Peyer's patch (tissue), 4 donors: ENCODE results near the gene SLC4A8. TPM values are rescaled to one million over a fixed set of nuclear protein-coding genes. Genes with fewer than 3 reads are reported as not detected.
"Not testable (repeated sequence)": the region's sequence is repeated elsewhere in the genome, so short reads cannot be mapped to it uniquely, and the experiment has no call there.

ENCODE experiments used
- DNase-seq, 3 donors: peaks; one replicate each; pipeline ENCODE4 v3.0.0-alpha.2; 2017 to 2019
- H3K27ac ChIP-seq, 4 donors: fragments of 200-600 bp; sonication (generic); one replicate each; pipeline ENCODE4 v1.5.1; 2016 to 2019
- H3K27me3 ChIP-seq, 2 donors: fragments of 200-600 bp; sonication (generic); one replicate each; pipeline ENCODE4 v1.5.1; 2019
- H3K36me3 ChIP-seq, 3 donors: fragments of 200-600 bp; sonication (generic); one replicate each; pipeline ENCODE4 v1.5.1; 2016 to 2019
- H3K4me1 ChIP-seq, 4 donors: fragments of 200-600 bp; sonication (generic); one replicate each; pipeline ENCODE4 v1.5.1; 2016 to 2019
- H3K4me3 ChIP-seq, 4 donors: fragments of 200-600 bp; sonication (generic); 1 replicate in 3 of 4; 2 replicates in 1 of 4; pipeline ENCODE4 v1.5.1; 2016 to 2019; ENCODE audit warnings: mild to moderate bottlenecking in 1 of 4
- H3K9me3 ChIP-seq, 4 donors: fragments of 200-600 bp; sonication (generic); one replicate each; pipeline ENCODE4 v1.5.1; 2016 to 2019; ENCODE audit warnings: mild to moderate bottlenecking in 1 of 4
- POLR2A ChIP-seq, 2 donors: fragments of 450-650 bp; IDR thresholded peaks; one replicate each; pipeline ENCODE4 v1.5.1; 2017; ENCODE audit warnings: antibody characterized with exemption in 2 of 2, mild to moderate bottlenecking in 2 of 2, moderate library complexity in 2 of 2
- total RNA-seq, 4 donors: library from RNA; depleted of rRNA; stranded (reverse); fragments of >200 nt; gene quantifications; one replicate each; pipeline ENCODE4 v1.1.0, GENCODE V29; 2016
- TF ChIP-seq, protein P1 (sequence below), 6 experiments: fragments of 450-650 bp in 4 of 6; fragments of 200-600 bp in 2 of 6; sonication (generic) in 1 of 6; IDR thresholded peaks; one replicate each; pipeline ENCODE4 v1.5.1; 2017 to 2019; ENCODE audit warnings: antibody characterized with exemption in 6 of 6, mild to moderate bottlenecking in 3 of 6, moderate library complexity in 1 of 6

Gene SLC4A8
- total RNA-seq, 4 donors from 2014 or later = 1.9 to 49.5 (median 7.1) TPM

DNA sequence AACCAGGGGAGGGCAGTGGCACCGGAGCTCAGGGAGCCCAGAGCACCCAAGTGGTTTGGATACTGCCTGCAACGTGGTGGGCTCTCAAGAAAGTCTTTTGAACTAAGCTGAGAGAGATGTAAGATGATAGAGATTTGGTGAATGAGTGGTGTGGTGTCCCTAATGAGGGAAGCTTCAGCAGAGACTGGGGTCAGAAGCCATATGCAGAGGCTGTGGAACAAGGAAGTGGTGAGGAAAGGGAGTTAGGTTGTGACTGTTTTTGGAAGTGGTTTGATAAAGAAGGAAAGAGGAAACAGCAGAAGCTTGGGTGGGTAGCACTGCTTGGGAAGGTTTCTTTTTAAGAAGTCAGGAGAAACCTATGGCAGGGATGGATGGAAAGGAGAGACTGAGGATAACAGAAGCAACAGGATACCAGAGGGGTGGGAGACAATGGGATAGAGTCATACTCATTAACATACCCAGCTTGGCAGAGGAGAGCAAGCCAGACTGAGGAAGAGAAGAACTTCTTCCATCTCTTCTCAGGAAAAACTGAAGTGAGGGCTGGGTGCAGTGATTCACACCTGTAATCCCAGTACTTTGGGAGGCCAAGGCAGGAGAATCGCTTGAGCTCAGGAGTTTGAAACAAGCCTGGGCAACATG is 24.1 kb downstream of the SLC4A8 start:
- H3K27me3 ChIP-seq = no peaks in the 10 kb centered on the region
- TF ChIP-seq, protein P1, sequence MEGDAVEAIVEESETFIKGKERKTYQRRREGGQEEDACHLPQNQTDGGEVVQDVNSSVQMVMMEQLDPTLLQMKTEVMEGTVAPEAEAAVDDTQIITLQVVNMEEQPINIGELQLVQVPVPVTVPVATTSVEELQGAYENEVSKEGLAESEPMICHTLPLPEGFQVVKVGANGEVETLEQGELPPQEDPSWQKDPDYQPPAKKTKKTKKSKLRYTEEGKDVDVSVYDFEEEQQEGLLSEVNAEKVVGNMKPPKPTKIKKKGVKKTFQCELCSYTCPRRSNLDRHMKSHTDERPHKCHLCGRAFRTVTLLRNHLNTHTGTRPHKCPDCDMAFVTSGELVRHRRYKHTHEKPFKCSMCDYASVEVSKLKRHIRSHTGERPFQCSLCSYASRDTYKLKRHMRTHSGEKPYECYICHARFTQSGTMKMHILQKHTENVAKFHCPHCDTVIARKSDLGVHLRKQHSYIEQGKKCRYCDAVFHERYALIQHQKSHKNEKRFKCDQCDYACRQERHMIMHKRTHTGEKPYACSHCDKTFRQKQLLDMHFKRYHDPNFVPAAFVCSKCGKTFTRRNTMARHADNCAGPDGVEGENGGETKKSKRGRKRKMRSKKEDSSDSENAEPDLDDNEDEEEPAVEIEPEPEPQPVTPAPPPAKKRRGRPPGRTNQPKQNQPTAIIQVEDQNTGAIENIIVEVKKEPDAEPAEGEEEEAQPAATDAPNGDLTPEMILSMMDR (IDR thresholded peaks at IDR 0.05) = no peak
- no peak for TF ChIP-seq POLR2A (IDR thresholded peaks at IDR 0.05)
- no peaks in the 10 kb centered on the region for H3K36me3 ChIP-seq
- H3K9me3 ChIP-seq = no peaks in the 10 kb centered on the region
- DNase-seq = no peak
- H3K4me3 ChIP-seq = no peak overlapping the region
- H3K27ac ChIP-seq = no peak overlapping the region
- H3K4me1 ChIP-seq = no peaks in the 10 kb centered on the region

DNA sequence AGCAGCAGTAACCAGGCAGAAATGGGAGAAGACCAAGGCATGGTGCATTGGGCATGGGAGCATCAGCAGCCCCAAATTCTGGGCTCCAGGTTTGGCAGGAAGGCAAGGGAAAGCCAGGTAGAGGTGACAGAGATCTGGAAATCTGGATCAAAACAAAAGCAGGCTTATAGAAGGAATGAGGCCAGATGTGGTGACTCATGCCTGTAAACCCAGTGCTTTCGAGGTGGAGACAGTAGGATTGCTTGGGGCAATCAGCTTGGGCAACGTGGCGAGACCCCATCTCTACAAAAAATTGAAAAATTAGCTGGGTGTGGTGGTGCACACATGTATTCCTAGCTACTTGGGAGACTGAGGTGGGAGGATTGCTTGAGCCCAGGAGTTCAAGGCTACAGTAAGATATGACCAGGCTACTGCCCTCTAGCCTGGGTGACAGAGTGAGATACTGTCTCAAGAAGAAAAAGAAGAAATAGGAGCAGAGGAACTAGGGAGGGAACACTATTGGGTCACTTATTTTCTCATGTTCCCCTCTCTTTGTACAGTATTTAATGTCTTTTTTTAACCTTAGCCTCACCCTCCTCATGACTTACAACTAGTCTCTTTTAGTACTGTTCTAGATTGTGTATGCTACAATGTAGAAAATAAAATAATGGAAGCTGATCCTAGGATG is 25.1 kb downstream of the SLC4A8 start:
- Histone ChIP-seq H3K27me3 (no peaks in the 10 kb centered on the region), H3K9me3 (no peaks in the 10 kb centered on the region), H3K36me3 (no peaks in the 10 kb centered on the region), H3K27ac (no peak overlapping the region), H3K4me3 (no peak overlapping the region), H3K4me1 (no peaks in the 10 kb centered on the region)
- TF ChIP-seq POLR2A (IDR thresholded peaks at IDR 0.05) = no peak
- TF ChIP-seq, protein P1 (IDR thresholded peaks at IDR 0.05) = no peak
- DNase-seq = no peak

DNA sequence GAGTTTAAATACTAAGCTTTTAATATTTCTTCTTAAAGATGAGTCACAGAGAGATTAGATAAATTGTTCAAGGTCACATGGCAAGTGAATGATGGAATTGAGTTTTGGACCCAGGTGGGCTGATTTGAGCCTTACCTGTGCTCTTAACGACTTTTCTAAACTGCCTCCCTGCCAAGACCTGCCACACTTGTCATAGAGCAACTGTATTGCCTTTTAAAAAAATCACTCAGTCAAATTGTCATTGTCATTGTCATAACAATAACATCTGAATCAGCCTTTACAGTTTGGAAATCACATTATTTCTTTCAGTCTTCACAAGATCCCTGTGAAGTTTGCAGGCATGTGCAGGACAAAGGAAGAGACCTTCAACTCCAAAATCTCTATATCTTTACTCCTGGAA is 25.7 kb downstream of the SLC4A8 start:
- Histone ChIP-seq H3K27me3 (no peaks in the 10 kb centered on the region), H3K36me3 (no peaks in the 10 kb centered on the region), H3K27ac (no peak overlapping the region), H3K9me3 (no peaks in the 10 kb centered on the region), H3K4me1 (no peaks in the 10 kb centered on the region), H3K4me3 (no peak overlapping the region)
- TF ChIP-seq POLR2A (IDR thresholded peaks at IDR 0.05) = no peak
- TF ChIP-seq, protein P1 (IDR thresholded peaks at IDR 0.05) = no peak
- DNase-seq = no peak

DNA sequence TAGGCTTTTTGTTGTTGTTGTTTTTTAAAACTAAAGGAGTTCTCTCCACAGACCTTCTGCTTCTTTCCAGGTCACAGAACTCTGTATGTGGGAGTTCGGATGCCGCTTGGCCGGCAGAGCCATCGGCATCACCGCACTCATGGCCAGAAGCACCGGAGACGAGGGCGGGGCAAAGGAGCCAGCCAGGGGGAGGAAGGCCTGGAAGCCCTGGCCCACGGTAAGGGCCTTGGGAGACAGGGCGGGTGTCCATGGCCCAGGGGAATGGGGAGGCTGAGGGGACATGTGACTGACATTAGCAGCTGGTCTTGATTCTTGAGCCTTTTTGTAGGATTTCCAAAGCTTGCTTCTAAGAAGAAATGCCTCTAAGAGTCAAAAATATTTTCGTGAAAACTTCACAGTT is 26.2 kb downstream of the SLC4A8 start:
- Histone ChIP-seq H3K9me3 (no peaks in the 10 kb centered on the region), H3K4me1 (no peaks in the 10 kb centered on the region), H3K27me3 (no peaks in the 10 kb centered on the region), H3K4me3 (no peak overlapping the region), H3K36me3 (no peaks in the 10 kb centered on the region), H3K27ac (no peak overlapping the region)
- TF ChIP-seq, protein P1 (IDR thresholded peaks at IDR 0.05) = no peak
- no peak for TF ChIP-seq POLR2A (IDR thresholded peaks at IDR 0.05)
- no peak for DNase-seq

DNA sequence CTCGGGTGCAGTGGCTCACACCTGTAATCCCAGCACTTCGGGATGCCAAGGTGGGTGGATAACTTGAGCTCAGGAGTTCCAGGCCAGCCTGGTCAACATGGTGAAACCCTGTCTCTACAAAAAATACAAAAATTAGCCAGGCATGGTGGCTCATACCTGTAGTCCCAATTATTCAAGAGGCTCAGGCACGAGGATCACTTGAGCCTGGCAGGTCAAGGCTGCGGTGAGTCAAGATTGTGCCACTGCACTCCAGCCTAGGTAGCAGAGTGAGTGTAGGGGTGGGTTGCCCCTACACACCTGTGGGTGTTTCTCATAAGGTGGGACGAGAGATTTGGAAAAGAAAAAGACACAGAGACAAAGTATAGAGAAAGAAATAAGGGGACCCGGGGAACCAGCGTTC is 29.4 kb downstream of the SLC4A8 start:
- not testable (repeated sequence) for H3K4me1 ChIP-seq, DNase-seq, H3K36me3 ChIP-seq, H3K4me3 ChIP-seq, H3K9me3 ChIP-seq, H3K27ac ChIP-seq, H3K27me3 ChIP-seq

DNA sequence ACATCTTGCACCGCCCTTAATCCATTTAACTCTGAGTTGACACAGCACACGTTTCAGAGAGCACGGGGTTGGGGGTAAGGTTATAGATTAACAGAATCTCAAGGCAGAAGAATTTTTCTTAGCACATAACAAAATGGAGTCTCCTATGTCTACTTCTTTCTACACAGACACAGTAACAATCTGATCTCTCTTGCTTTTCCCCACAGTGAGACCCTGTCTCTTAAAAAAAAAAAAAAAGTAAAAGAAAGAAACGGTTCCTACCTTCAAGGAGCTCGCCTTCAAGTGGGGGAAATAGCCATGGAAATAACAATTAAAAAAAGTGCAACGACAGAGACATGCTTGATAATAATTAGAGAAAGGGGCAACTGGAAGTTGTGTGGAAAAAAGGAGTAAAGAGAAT is 30.4 kb downstream of the SLC4A8 start:
- H3K27me3 ChIP-seq, H3K36me3 ChIP-seq, H3K4me1 ChIP-seq, H3K27ac ChIP-seq, H3K4me3 ChIP-seq, H3K9me3 ChIP-seq, DNase-seq: not testable (repeated sequence)
